GDM1 (cell line): ENCODE measurements around the gene CMYA5.

Source experiments
- DNase-seq: peaks from one replicate; lab custom pipeline; 2025; lab: John Stamatoyannopoulos, UW

Gene CMYA5

GRCh38 chr5:79834754-79835714 lies 145.4 kb downstream of the CMYA5 start:
- no peak for DNase-seq

- DNase-seq: no peak
Measured at GRCh38 chr5:79837761-79838551, 148.3 kb downstream of the CMYA5 start.

DNA sequence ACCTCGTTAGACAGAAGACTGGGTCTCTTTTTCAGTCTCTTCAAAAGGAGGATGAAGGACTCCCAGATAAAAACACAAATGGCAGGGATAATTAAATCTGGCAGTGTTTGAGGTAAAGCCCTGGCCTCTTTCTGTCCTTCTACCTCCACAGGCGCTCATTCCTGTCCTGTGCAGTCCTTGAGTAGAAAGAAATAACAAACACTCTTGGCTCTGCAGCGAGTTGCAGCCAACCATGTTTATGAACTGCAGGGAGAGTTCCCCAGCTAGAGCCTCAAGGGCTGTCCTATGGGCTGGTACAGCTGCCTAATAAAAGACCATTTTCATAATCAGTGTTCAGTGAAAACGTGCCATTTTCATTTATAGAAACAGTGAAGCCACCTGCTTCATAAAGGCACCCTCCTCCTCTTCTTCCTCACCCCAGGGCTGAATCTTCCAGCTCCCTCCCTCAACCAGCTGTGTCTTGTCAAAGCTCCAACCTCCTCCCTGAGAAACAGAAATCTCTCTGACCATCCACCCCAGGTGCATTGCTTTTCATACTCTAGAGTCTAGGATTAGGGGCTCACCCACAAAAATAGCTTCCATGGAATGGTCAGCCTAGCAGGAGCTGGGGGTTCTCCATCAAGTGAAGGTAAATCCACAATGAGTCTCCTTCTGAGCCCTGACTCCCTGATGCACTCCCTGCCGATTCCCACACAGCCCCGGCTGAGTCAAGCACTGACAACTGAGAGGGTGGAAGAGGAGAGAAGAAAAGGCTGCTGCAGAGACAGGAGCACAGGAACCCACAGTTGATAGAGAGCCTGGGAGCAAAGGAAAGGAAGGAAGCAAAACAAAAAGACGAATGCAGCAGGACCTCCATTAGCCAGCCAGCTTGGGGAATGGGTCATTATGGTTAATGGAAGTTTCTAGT lies 150.7 kb downstream of the CMYA5 start:
- DNase-seq: no peak

DNA sequence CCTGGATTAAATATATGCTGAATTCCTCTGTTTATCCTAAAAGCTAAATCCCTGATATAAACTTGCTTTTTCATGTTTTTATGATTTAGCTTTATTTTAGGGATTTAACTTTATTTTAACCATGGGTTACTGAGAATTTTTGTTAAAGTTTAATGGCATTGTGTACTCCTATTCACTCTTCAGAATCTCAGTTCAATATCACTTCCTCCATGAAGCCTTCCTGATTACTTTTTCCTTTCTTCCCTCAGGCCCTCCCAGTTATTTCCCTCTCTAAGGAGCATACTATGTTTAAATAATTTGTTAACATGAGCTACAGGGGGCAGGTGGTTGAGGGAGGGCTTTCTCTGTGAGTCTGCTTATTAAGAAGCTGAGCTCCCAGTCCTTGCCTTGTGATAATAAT lies 151.5 kb downstream of the CMYA5 start:
- DNase-seq: no peak

GRCh38 chr5:79842006-79842881 lies 152.6 kb downstream of the CMYA5 start:
- no peak for DNase-seq

GRCh38 chr5:79842991-79843390 lies 153.4 kb downstream of the CMYA5 start:
- DNase-seq: no peak

DNA sequence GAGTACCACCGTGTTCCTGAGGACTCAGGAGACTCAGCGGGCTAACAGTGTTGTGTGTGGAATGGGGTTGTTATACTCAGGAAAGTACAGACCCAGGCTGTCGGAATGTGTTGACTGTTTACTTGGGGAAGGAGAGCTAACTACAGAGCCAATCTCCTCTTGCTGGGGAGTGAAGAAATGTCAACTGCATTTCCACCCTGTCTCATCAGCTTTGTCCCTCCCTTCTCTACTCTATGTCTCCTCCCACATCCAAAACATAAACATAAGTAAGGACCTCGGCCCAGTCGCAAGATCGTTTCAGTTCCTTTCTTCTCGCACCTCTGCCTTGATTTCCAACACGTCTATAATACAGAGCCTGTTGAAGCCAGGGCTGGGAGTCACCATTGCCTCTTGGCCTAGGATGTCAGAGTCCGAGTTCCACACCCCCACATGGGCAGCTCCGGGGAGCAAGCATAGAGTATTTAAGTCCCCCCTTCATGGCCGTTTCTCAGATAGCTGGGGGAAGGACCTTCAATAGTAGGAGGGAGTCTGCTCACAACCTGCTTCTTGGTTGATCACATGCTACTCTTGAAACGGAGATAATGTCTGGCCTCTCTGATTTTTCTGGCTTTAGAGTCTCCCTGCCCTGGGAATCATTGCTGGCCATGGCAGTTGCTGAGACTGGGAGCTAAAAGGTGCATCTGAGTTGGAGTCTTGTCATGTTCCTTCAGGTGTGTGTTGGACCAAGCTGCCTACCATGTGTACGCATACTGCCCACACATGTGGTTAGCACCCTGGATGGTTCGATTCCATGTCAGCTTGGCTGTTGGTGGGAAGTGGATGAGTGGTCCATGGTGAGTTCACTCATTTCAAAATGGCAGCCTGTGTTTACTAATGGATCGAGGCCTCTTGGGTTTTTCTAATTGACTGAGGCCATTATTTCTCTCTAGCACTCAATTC lies 154.1 kb downstream of the CMYA5 start:
- DNase-seq: no peak

GRCh38 chr5:79844571-79844970 lies 154.9 kb downstream of the CMYA5 start:
- DNase-seq: no peak

GRCh38 chr5:79845448-79846197 lies 156.0 kb downstream of the CMYA5 start:
- DNase-seq: no peak

DNA sequence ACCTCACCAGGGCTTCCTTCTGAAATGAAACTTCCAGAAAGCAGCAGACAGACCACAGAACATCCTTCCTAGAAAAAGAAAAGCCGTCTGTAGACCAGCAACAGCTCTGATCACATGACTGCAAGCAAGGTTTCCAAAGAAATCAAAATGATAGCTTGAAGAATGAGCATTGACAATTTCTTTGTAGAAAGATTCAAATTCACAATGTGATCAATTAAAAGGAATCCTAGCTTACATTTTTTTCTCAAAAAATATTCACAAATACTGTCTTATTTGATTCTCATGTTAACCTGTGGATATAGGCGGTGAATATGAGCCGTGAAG lies 156.5 kb downstream of the CMYA5 start:
- DNase-seq: no peak

- no peak for DNase-seq
Measured at GRCh38 chr5:79847561-79847960, 157.9 kb downstream of the CMYA5 start.

DNA sequence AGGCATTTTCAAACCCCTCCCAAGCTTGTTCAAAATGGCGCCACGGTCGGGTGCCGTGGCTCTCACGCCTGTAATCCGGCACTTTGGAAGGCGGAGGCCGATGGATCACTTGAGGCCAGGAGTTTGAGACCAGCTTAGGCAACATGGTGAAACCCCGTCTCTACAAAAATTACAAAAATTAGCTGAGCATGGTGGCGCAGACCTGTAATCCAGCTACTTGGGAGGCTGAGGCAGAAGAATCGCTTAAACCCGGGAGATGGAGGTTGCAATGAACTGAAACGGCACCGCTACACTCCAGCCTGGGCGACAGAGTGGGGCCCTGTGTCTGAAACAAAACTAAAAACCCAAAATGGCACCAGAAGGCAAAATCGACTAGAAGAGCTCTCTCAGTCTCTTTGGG lies 159.4 kb downstream of the CMYA5 start:
- no peak for DNase-seq
